Mesenchymal stem cell (in vitro differentiated cells and primary cell): ENCODE results near the gene GPR135.

ENCODE experiments used
- DNase-seq: peaks from one replicate; pipeline ENCODE4 v3.0.0-alpha.2; 2013
- H2AFZ ChIP-seq: one replicate; pipeline ENCODE4 v1.6.1; 2013; ENCODE audit warnings: low read depth, mild to moderate bottlenecking, control low read depth, inconsistent platforms, low read length, moderate library complexity
- H2AK5ac ChIP-seq: 2 replicates; pipeline ENCODE4 v1.6.1; 2013; ENCODE audit warnings: low read length, moderate library complexity, mild to moderate bottlenecking, inconsistent platforms; ENCODE audit not compliant: severe bottlenecking
- H2BK120ac ChIP-seq: one replicate; pipeline ENCODE4 v1.6.1; 2013; ENCODE audit warnings: low read depth, mild to moderate bottlenecking, inconsistent platforms, low read length, moderate library complexity
- H2BK12ac ChIP-seq, 2 experiments: one replicate each; pipeline ENCODE4 v1.6.1; 2013; ENCODE audit warnings: inconsistent platforms in 2 of 2, low read length in 2 of 2, mild to moderate bottlenecking in 2 of 2, moderate library complexity in 2 of 2, control low read depth in 1 of 2
- H2BK15ac ChIP-seq: one replicate; pipeline ENCODE4 v1.6.1; 2013; ENCODE audit warnings: mild to moderate bottlenecking, low read depth, inconsistent platforms; ENCODE audit not compliant: poor library complexity, severe bottlenecking
- H2BK5ac ChIP-seq: 2 replicates; pipeline ENCODE4 v1.6.1; 2013; ENCODE audit warnings: low read depth, mild to moderate bottlenecking, low read length, control low read depth, inconsistent platforms; ENCODE audit not compliant: poor library complexity, severe bottlenecking
- H3K14ac ChIP-seq, 2 experiments: one replicate each; pipeline ENCODE4 v1.6.1; 2013; ENCODE audit warnings: inconsistent platforms in 2 of 2, low read length in 2 of 2, control low read depth in 1 of 2, mild to moderate bottlenecking in 1 of 2, moderate library complexity in 1 of 2
- H3K18ac ChIP-seq, 2 experiments: one replicate each; pipeline ENCODE4 v1.6.1; 2013; ENCODE audit warnings: inconsistent platforms in 2 of 2, low read length in 2 of 2, control low read depth in 1 of 2, low read depth in 1 of 2, mild to moderate bottlenecking in 1 of 2
- H3K23ac ChIP-seq, 2 experiments: one replicate each; pipeline ENCODE4 v1.6.1; 2013; ENCODE audit warnings: inconsistent platforms in 2 of 2, low read length in 2 of 2, mild to moderate bottlenecking in 2 of 2, moderate library complexity in 2 of 2, control low read depth in 1 of 2
- H3K27ac ChIP-seq: 2 replicates; pipeline ENCODE4 v1.5.1; 2013; ENCODE audit warnings: mild to moderate bottlenecking, moderate library complexity, low read length, control low read depth, inconsistent platforms; ENCODE audit not compliant: poor library complexity, severe bottlenecking
- H3K27me3 ChIP-seq, 2 experiments: 2 replicates each; pipeline versions ENCODE4 v1.6.1 to v1.7.0; 2013; ENCODE audit warnings: low read length in 2 of 2, mild to moderate bottlenecking in 2 of 2, moderate library complexity in 2 of 2, control low read depth in 1 of 2, inconsistent platforms in 1 of 2; ENCODE audit not compliant: control insufficient read depth in 1 of 2, insufficient read depth in 1 of 2
- H3K36me3 ChIP-seq, 2 experiments: 2 replicates each; pipeline versions ENCODE4 v1.6.1 to v1.7.0; 2013; ENCODE audit warnings: low read length in 2 of 2, control low read depth in 1 of 2, inconsistent platforms in 1 of 2, low read depth in 1 of 2, mild to moderate bottlenecking in 1 of 2; ENCODE audit not compliant: insufficient read depth in 2 of 2, control insufficient read depth in 1 of 2
- H3K4ac ChIP-seq, 2 experiments: one replicate each; pipeline ENCODE4 v1.6.1; 2013; ENCODE audit warnings: inconsistent platforms in 2 of 2, low read length in 2 of 2, mild to moderate bottlenecking in 2 of 2, moderate library complexity in 2 of 2, control low read depth in 1 of 2, low read depth in 1 of 2
- H3K4me1 ChIP-seq: 2 replicates; pipeline ENCODE4 v1.6.1; 2013; ENCODE audit warnings: low read depth, low read length, control low read depth; ENCODE audit not compliant: control insufficient read depth, insufficient read depth
- H3K4me2 ChIP-seq: 2 replicates; pipeline ENCODE4 v1.6.1; 2013; ENCODE audit warnings: low read length, mild to moderate bottlenecking, inconsistent platforms; ENCODE audit not compliant: poor library complexity, severe bottlenecking
- H3K4me3 ChIP-seq, 2 experiments: 2 replicates each; pipeline versions ENCODE4 v1.5.1 to v1.7.0; 2013; ENCODE audit warnings: low read length in 2 of 2, mild to moderate bottlenecking in 2 of 2, control low read depth in 1 of 2, low read depth in 1 of 2; ENCODE audit not compliant: insufficient read depth in 1 of 2
- H3K79me1 ChIP-seq: replicated peaks from 2 replicates; pipeline ENCODE4 v1.6.1; 2013; ENCODE audit warnings: mild to moderate bottlenecking, control low read depth, low read length, inconsistent platforms; ENCODE audit not compliant: poor library complexity, severe bottlenecking
- H3K9ac ChIP-seq: 2 replicates; pipeline ENCODE4 v1.7.0; 2013; ENCODE audit warnings: mild to moderate bottlenecking, low read length, moderate library complexity
- H3K9me3 ChIP-seq: 2 replicates; pipeline ENCODE4 v1.7.0; 2013; ENCODE audit warnings: mild to moderate bottlenecking, low read length; ENCODE audit not compliant: control insufficient read depth
- H4K8ac ChIP-seq: one replicate; pipeline ENCODE4 v1.6.1; 2013; ENCODE audit warnings: inconsistent platforms, mild to moderate bottlenecking, low read length, moderate library complexity
- H4K91ac ChIP-seq: one replicate; pipeline ENCODE4 v1.6.1; 2013; ENCODE audit warnings: mild to moderate bottlenecking, low read length, inconsistent platforms
- WGBS: methylation state at CpG from one replicate; pipeline ENCODE4 v1.1.7; 2013; ENCODE audit warnings: mixed read lengths; 5-methylcytosine and 5-hydroxymethylcytosine counted together

Gene GPR135

GRCh38 chr14:59415836-59416602, 49.2 kb downstream of the GPR135 start:
- Histone ChIP-seq H2AFZ (no peak overlapping the region), H4K8ac (no peak overlapping the region), H3K23ac (no peak overlapping the region), H3K36me3 (no peaks in the 10 kb centered on the region), H3K27me3 (no peaks in the 10 kb centered on the region), H3K4me3 (no peak overlapping the region), H2BK15ac (no peak overlapping the region), H2BK120ac (no peak overlapping the region), H2BK12ac (no peak overlapping the region), H3K4me2 (no peak overlapping the region), H3K4ac (no peak overlapping the region), H3K9ac (no peak overlapping the region), H3K18ac (no peak overlapping the region), H3K27ac (no peak overlapping the region), H3K79me1 (no peaks in the 10 kb centered on the region), H3K4me1 (no peaks in the 10 kb centered on the region), H4K91ac (no peak overlapping the region), H2BK5ac (no peak overlapping the region), H3K14ac (no peak overlapping the region), H3K9me3 (no peaks in the 10 kb centered on the region), H2AK5ac (no peak overlapping the region)
- 79% methylated on average over 3 of the region's 5 CpGs for WGBS
- no peak for DNase-seq
